GM19455 (cell line): Measurements from ENCODE around the gene MFAP3.
A peak's percentile ranks its signal among the peaks of the same experiment; 100 is the strongest.
"Not testable (repeated sequence)": the region's sequence is repeated elsewhere in the genome, so short reads cannot be mapped to it uniquely, and the experiment has no call there.

Source experiments
- ATAC-seq: cut with Tn5 transposase; IDR thresholded peaks from one replicate; pipeline ENCODE4 v1.9.1; 2021; ENCODE audit not compliant: unreplicated experiment

Gene MFAP3

GRCh38 chr5:154049636-154050035, 10.9 kb downstream of the MFAP3 start:
- no peak for ATAC-seq

GRCh38 chr5:154053468-154053867, 14.7 kb downstream of the MFAP3 start:
- ATAC-seq, result no peak

GRCh38 chr5:154055201-154055600, 16.4 kb downstream of the MFAP3 start:
- ATAC-seq, result no peak

- ATAC-seq, result peak; percentile 65
Observed at GRCh38 chr5:154058055-154059038, 19.6 kb downstream of the MFAP3 start.

- ATAC-seq, result peak; percentile 76
Observed at GRCh38 chr5:154059039-154059430, 20.3 kb downstream of the MFAP3 start.

- no peak for ATAC-seq
Observed at GRCh38 chr5:154059583-154059982, 20.8 kb downstream of the MFAP3 start.

GRCh38 chr5:154060606-154061005, 21.8 kb downstream of the MFAP3 start:
- no peak for ATAC-seq

GRCh38 chr5:154063372-154063771, 24.6 kb downstream of the MFAP3 start:
- no peak for ATAC-seq

GRCh38 chr5:154065971-154066370, 27.2 kb downstream of the MFAP3 start:
- ATAC-seq, result no peak

GRCh38 chr5:154069854-154070253, 31.1 kb downstream of the MFAP3 start:
- ATAC-seq, result not testable (repeated sequence)

GRCh38 chr5:154071799-154072413, 33.1 kb downstream of the MFAP3 start:
- peak; percentile 22 for ATAC-seq

GRCh38 chr5:154072414-154073171, 33.8 kb downstream of the MFAP3 start:
- ATAC-seq, result peak; percentile 97

GRCh38 chr5:154076240-154076922, 37.6 kb downstream of the MFAP3 start:
- ATAC-seq, result no peak

GRCh38 chr5:154077696-154078095, 38.9 kb downstream of the MFAP3 start:
- no peak for ATAC-seq

- ATAC-seq, result no peak
Observed at GRCh38 chr5:154078272-154078671, 39.5 kb downstream of the MFAP3 start.

GRCh38 chr5:154081246-154081645, 42.5 kb downstream of the MFAP3 start:
- ATAC-seq, result no peak

GRCh38 chr5:154084062-154084639, 45.4 kb downstream of the MFAP3 start:
- no peak for ATAC-seq

GRCh38 chr5:154086146-154086545, 47.4 kb downstream of the MFAP3 start:
- ATAC-seq, result no peak

GRCh38 chr5:154086641-154087040, 47.9 kb downstream of the MFAP3 start:
- no peak for ATAC-seq

GRCh38 chr5:154087260-154087659, 48.5 kb downstream of the MFAP3 start:
- no peak for ATAC-seq
